ACHN (cell line): ENCODE measurements around the gene TNS3.

Source experiments
- DNase-seq: peaks from one replicate; pipeline ENCODE4 v3.0.0-alpha.2; 2015
- in situ Hi-C: cut with HindIII; loops from 2 replicates; pipeline ENCODE4 v1.10.0; 2017; ENCODE audit warnings: low sequenced_read_pairs, low pct_ligation_motif_present, low pct_unique_long_range_greater_than_20kb

The TNS3 gene

DNA sequence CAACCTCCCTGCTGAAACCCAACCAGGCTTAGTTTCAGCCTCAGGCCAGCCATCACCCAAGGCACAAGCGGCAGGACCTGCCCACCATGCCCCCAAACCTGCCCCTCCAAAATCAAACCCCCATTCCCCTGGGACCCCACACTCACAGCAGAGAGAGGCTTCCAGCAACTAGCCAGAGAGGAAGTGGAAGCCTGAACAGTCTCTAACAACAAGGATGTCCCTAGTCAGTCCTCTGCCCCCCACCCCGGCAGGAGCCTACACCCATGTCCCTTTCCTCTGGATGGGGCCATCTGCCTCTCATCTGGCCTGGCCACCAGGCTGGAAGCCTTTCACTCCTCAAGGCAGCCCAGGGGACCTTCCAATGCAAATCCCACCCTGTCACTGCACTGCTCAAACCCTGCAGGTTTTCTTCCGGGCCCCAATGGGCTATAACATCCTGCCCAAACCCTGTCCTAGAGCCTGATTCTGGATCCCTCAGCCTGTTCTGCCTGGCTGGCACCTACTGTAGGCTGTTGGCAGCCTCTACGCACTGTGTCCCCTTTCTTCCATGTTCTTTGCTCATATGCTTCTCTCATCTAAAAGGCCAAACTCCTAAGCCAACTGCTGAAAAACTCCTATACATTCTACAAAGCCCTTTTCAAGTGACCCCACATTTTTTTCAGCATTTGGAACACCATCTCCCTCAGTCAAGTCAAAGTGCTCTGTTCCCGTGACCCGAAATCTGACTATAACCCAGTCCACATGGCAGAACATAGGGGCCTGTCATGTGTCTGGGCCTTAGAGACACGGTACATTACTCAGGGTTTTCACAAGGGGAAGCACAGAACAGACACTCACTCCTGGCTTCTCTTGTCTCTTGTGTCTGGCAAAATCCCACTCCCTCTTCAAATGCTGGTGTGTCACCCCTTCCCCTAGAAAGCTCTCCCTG, 253.3 kb downstream of the TNS3 start:
- no peak for DNase-seq
- in situ Hi-C loops: no loop called here

DNA sequence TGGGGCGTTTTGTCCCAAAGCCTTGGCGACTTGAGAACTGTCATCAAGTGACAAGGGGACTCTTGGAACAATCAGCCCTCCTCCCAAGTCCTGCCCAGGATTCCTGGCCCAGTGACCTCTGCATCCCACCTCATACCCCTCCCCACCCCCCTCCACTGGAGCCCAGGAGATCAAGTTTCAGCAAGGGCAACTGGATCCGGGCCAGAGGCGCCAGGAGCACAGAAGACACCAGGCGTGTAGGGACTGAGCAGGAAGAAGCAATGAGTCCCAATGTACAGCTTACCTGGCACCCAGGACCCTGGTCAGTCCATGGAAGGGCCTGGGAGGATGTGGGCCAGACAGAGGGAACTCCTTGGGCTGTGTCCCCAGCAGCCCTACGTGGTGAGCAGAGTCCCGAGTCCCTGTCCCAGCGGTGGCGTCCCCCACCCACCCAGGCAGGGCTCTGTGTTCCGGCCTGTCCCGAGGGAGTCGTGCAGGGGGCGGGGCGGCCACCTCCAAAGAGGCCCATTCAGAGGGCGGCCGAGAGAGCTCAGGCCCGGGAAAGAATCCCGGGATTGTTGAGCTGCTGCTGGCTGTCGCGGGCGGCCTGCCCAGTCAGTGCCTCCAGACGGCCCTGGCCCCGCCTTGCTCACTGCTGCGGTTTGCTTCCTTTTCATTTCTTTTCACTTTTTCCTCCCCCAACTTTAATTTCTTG, 254.1 kb downstream of the TNS3 start:
- in situ Hi-C loops: no loop called here

DNA sequence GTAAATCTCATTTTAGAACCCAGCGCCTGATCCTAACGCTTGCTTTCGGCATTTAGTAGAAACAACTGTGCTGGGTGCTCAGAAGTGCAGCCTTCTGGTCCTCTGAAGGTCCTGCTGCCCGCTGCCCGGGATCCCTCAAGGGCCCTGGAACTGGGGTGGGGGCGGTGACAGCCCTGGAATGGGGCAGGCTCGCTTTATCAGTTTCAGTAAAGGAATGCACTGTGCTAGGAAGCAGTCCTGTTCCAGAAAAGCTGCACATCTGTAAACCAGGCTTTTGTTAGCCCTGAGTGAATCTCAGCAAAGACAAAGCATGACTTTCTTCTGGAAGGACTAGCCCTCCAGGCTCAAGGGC, 254.6 kb downstream of the TNS3 start:
- DNase-seq: no peak
- in situ Hi-C loops: no loop called here

More for the DNA sequence above, 254.1 kb downstream of the TNS3 start:
- DNase-seq: no peak

DNA sequence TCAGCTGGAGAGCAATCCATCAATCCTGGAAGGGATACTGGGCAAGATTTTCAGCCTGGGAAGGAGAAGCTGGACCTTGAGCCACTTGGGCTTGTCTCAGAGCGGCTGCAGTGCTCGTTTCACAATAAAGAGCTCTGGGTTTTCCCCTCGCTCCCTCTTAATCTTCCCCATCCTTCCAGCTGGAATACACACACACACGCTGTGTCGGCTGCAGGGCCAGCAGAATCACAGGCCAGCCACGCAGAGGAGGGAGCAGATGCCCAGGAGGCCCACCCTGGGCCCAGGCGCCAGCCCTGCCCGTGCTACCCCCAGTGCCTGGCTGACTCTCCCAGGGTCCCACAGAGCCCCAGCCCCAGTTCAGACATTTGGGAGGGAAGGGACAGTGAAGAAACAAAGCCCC, 255.1 kb downstream of the TNS3 start:
- in situ Hi-C loops: no loop called here
- DNase-seq: no peak

DNA sequence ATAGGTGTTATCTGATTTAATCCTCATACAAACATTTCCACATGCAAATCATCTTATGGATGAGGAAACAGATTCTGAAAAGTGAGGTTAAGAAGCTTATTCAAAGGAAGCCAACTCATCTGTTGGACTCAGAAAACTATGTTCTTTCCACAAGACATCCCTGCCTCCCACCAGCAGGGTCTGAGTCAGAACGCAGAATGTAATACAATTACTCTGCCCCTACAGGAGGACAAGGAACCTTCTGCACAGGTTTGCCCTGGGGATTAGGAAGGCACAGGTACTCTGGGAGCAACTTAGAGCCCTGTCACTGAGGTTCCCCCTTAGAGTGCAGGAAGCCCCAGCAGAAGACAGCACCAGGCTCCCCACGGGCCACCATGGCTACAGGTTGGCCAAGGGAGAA, 255.7 kb downstream of the TNS3 start:
- no peak for DNase-seq
- in situ Hi-C loops: no loop called here

DNA sequence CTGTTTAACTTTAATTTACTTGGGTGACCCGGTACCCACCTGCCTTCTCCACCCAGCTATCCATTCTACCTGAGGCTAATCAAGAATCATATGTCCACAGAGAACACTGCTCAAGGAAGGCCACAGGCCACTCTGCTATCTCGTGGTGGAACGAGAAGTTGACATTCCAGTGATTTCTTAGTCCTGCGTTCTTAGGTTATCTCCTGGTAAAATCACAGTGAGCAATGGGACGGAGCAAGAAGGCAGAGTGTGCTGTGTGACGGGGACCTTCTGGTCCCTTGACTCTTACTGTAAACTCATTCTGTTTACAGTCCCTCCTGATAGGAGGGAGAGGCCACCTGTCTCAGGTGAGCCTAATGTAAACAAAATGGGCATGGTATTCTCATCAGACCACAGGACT, 256.6 kb downstream of the TNS3 start:
- in situ Hi-C loops: no loop called here

DNA sequence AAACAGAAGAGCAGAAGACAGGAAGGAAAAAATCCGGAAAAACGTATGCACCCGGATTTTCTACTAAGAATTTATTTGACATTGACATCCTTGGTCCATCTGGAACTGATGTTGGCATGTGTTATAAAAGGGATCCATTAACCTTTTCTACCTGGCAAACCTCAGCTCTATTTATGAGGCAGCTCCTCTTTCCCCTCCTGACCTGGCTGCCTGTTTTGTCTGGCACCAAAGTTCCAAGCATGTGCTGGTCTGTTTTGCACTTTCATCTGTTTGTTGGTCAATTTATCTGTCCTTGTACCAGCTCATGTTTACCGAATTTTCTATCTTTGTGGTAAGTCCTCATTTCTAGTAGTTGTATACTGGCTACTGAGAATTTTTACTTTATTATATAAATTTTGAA, 258.0 kb downstream of the TNS3 start:
- DNase-seq: no peak
- in situ Hi-C loops: no loop called here

More for the DNA sequence above, 256.6 kb downstream of the TNS3 start:
- no peak for DNase-seq

DNA sequence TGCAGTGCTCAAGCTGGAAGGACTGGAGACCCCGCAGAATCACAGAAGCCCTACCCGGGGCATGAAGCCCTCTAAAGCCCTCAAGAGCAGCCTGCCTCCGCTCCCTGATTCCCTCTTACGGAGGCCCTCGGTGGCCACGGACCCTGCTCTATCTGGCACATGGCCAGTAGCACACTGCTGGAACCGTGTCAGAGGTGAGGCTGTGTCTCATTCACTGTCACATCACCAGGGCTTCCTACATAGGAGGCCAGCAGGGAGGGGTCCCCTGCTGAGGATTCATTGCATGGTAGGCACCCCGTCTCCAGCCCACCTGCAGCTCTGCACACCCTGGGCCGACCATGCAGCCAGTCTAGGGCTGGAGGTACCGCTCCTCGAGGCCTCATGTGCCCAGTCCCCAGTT, 259.2 kb downstream of the TNS3 start:
- in situ Hi-C loops: no loop called here
- no peak for DNase-seq

DNA sequence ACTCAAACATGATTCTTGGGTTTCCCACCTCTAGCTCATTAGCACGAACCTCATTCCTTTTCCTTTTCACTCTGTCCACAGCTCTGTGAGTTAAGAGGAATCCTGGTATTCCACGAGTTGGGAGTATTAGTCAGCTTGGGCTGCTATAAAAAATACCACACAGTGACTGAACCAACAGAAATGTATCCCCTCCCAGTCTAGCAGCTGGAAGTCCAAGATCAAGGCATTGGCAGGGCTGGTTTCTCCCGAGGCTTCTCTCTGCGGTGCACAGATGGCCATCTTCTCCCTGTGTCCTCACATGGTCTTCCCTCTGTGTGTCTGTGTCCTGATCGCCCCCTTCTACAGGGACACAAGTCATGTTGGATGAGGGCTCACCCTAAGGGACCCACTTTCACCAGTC, 261.6 kb downstream of the TNS3 start:
- in situ Hi-C loops: no loop called here

DNA sequence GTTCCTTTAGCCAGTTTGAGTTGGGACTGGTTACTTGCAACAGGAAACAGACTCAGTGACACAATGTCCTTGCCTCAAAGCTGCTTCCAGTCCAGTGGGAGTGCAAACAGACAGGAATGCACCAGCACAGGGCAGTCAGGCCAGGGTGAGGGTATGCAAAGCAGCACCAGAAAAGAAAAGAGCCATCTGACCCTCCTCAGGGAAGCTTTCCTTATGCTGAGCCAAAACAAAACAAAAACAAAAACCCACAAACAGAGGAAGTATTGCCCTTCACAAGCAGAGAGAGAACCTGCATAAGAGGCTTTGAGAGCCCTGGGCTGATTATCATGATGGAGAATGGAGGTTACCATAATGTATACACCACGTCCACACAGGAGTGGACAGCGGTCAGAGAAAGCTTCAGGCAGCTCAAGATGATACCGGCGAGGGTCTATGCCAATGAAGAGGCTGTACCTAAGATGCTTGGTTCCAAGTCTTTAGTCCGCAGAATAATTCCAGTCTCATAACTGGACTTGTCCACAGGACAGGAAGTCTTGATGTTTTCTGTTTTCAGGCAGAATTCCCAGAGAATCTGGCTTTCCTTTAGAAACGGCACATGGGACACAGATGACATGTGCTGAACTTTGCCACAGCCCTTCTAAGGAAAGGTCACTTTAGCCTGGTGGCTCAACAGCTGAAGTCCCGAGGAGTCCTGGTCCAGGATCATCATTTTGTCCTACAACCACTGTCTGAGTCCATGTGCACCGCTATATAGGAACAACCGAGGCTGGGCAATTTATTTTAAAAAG, 263.3 kb downstream of the TNS3 start:
- in situ Hi-C loops: no loop called here
- no peak for DNase-seq

More for the DNA sequence above, 261.6 kb downstream of the TNS3 start:
- DNase-seq: no peak

DNA sequence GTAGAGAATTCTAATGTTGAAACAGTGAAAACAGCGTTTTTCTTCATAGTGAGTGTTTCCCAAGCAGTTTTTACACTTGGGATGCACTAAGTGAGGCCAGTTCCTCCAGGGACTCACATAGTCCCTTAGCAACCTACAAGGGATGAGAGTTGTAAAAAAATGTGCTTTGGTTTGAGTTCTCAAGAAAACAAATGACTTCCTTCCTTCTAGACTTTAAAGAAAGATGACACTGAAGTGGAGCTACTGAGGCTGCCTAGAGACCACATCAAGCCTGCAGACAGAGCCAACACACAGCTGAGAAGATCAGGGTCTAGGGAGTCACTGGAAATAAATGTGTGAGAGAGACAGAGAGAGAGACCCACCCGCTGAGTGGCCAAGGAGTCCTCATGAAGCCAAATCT, 264.4 kb downstream of the TNS3 start:
- in situ Hi-C loops: no loop called here
- DNase-seq: no peak

DNA sequence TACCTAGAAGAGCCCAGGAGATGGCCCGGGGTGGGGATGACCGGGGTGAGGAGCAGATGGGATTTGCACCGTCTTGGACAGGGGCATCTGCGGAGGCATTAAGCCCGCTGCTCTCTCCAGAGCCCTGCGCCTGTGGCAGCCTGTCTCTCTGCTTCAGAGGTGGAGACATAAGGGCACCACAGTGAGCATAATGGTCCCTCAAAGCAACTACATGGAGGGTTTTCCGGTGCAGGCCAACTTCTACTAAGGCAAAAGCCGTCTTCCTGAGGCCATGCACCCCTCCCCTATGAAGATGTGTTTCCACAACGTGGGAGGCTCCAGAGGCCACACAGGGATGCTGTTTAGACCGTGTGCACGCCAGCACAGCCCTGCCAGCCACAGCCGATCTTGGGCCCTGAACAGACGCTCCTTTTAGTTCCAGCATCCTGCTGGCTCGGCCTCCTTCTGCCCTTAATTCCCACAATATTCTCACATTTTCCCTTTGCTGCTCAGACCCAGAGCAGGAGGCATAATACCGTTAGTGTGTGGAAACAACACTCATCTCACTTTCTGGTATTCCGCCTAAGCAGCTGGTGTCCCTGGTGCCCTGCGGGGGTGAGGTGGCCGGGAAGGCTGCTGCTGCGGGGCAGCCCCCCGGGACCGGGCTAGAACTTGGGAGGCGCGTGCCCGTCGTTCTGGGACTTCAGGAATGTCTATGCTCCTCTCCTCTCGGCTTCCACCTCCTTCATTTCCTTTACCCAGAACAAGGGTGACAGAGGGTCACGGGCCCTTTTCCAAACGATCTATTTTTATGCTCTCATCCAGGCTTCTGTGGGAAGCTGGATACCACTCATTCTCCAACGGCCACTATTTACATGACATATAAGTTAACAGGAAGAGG, 266.9 kb downstream of the TNS3 start:
- in situ Hi-C loops: no loop called here

DNA sequence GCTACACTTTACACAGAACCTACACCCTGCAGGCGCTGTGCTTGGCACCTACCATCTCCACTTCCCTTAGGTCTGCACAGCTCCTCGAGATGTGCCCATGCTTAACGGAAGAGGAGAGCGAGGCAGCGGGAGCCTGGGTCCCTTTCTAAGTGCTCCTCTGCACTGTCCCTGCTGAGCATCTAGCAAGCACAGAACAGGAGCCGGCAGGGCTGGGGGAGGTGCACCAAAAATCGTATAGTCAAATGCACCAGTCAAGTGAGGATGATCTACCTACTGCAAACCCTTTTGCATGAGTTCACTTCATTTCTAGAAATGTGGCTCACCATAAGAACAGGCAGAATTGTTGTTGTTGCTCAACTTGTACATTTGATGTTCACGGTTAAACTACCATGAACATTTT, 267.7 kb downstream of the TNS3 start:
- in situ Hi-C loops: no loop called here
- no peak for DNase-seq

More for the DNA sequence above, 266.9 kb downstream of the TNS3 start:
- no peak for DNase-seq

DNA sequence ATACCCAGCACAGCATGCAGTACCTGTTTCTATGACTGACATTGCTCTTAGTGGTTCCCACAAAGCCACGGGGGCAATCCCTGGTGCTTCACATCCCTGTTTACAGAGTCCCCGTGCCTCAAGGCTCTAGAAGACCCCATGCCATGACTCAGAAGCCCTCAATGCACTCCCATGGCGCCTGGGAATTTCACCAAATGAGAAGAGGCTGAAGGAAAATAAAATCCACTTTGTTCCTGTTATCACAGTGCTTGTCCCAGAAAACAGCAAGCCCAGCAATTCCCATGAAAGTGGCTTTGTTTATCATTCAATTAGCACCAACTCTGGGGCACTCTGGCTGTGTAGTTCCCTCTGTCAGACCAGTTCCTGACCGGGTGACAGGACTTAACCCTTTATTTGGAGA, 268.3 kb downstream of the TNS3 start:
- no peak for DNase-seq
- in situ Hi-C loops: no loop called here

DNA sequence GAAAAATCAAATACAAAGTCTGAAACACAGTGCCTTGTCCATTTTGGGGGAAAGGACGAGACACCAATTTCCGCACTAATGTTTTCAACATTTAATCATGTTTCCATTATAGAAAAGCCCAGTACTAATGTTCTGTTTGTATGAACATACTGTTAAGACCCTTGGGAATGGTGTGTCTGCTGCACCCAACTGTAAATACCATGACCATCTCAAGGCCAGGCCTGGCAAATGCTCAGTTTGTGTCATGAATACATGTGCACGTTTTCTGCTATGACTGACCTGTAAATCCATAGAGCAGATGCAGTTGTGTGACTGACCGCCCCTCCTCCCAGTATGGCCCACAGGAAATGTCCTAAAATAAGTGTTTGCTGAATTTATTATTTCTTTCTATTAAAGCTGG, 270.0 kb downstream of the TNS3 start:
- in situ Hi-C loops: no loop called here
- DNase-seq: no peak

DNA sequence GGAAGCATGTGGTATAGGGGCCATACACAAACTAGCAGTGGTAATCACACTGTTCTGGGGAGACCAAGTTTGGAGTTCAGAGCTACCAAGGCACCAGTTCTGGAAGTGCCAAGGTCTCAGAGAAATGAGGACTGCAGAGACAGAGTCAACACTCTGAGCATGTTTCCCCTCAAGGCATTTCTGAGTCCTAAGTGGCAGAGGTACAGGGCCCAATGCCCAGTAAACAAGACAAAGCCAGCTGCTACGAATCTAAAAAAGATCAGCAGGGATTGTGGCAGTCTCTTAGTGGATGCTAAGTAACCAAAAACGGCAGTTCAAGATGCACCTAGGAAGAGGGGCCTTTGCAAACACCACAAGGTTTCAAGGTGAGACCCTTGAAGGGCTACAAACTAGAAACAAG, 271.9 kb downstream of the TNS3 start:
- in situ Hi-C loops: no loop called here
- no peak for DNase-seq

DNA sequence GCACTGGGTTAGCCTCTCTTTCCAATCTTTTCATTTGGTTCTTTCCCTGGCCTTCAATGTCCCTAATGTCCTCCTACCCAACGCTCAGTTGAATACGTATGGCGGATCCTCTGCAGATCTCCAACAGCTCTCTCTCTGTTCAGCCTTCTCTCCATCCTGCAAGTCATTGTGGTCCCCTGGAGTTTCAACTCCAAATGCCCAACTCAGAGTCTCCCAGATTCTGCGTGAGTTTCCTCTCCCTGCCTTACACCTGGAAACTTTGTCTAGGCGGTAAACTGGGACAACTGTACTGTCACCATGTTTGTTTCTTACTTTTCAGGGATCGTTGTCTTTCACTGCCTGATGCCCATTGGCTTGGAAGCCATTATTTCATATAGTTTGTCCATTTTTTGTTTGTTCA, 273.1 kb downstream of the TNS3 start:
- in situ Hi-C loops: no loop called here
- DNase-seq: no peak

DNA sequence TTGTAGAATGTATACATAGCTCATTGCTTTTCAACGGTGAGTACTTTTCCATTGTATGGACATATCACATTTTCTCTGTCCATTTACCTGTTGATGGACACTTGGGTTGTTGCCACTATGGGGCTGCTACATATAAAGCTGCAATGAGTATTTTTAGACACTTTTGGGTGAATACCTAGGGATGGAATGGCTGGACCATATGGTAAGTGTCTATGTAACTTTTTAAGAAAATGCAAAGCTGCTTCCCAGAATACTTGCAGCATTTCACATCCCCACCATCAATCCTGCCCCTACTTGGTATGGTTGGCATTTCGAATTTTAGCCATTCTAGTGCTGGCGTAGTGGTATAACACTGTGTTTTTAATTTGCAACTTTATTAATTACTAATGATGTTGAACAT, 274.6 kb downstream of the TNS3 start:
- in situ Hi-C loops: no loop called here
- DNase-seq: no peak
